Neuronal stem cell (in vitro differentiated cells): ENCODE results near the gene ARMCX1.
A peak's percentile ranks its signal among the peaks of the same experiment; 100 is the strongest.

ENCODE experiments used
- DNase-seq: peaks from one replicate; pipeline ENCODE4 v3.0.0-alpha.2; 2013; ENCODE audit warnings: low spot score
- H2AFZ ChIP-seq: one replicate; pipeline ENCODE4 v1.6.1; 2013; ENCODE audit warnings: mild to moderate bottlenecking, low read length, inconsistent platforms
- H2AK5ac ChIP-seq: 2 replicates; pipeline ENCODE4 v1.6.1; 2013; ENCODE audit warnings: low read depth, mild to moderate bottlenecking, inconsistent platforms, low read length, moderate library complexity, mixed read lengths
- H2BK120ac ChIP-seq: 2 replicates; pipeline ENCODE4 v1.6.1; 2013; ENCODE audit warnings: low read depth, mild to moderate bottlenecking, inconsistent platforms, low read length, moderate library complexity, mixed read lengths
- H2BK12ac ChIP-seq: one replicate; pipeline ENCODE4 v1.6.1; 2013; ENCODE audit warnings: low read length, inconsistent platforms
- H2BK15ac ChIP-seq: 2 replicates; pipeline ENCODE4 v1.6.1; 2013; ENCODE audit warnings: mild to moderate bottlenecking, low read length, inconsistent platforms, mixed read lengths
- H2BK5ac ChIP-seq: one replicate; pipeline ENCODE4 v1.6.1; 2013; ENCODE audit warnings: inconsistent platforms, mild to moderate bottlenecking, low read length, moderate library complexity
- H3K14ac ChIP-seq: one replicate; pipeline ENCODE4 v1.6.1; 2013; ENCODE audit warnings: low read length, inconsistent platforms
- H3K18ac ChIP-seq: 2 replicates; pipeline ENCODE4 v1.6.1; 2013; ENCODE audit warnings: low read length, inconsistent platforms
- H3K23ac ChIP-seq: 2 replicates; pipeline ENCODE4 v1.6.1; 2013; ENCODE audit warnings: low read depth, mild to moderate bottlenecking, mixed read lengths, low read length, inconsistent platforms; ENCODE audit not compliant: poor library complexity
- H3K27ac ChIP-seq: replicated peaks from 3 replicates; pipeline ENCODE4 v1.5.1; 2013; ENCODE audit warnings: low read length, inconsistent platforms
- H3K27me3 ChIP-seq, 3 experiments: 2 replicates each; pipeline ENCODE4 v1.6.1; 2013; ENCODE audit warnings: low read length in 3 of 3, mild to moderate bottlenecking in 2 of 3, inconsistent platforms in 1 of 3, low read depth in 1 of 3, mixed read lengths in 1 of 3, moderate library complexity in 1 of 3; ENCODE audit not compliant: control insufficient read depth in 3 of 3, insufficient read depth in 3 of 3
- H3K36me3 ChIP-seq, 2 donors: replicated peaks in 1 of 2; 2 replicates each; pipeline ENCODE4 v1.6.1; 2013; ENCODE audit warnings: low read length in 2 of 2; ENCODE audit not compliant: control insufficient read depth in 2 of 2, insufficient read depth in 2 of 2
- H3K4ac ChIP-seq: 2 replicates; pipeline ENCODE4 v1.6.1; 2013; ENCODE audit warnings: inconsistent platforms, mild to moderate bottlenecking, low read length, moderate library complexity
- H3K4me1 ChIP-seq, 2 donors: 1 replicate in 1 of 2; 2 replicates in 1 of 2; pipeline ENCODE4 v1.6.1; 2013; ENCODE audit warnings: low read length in 2 of 2, low read depth in 1 of 2; ENCODE audit not compliant: control insufficient read depth in 2 of 2, insufficient read depth in 1 of 2
- H3K4me2 ChIP-seq: one replicate; pipeline ENCODE4 v1.6.1; 2013; ENCODE audit warnings: mild to moderate bottlenecking, low read length, inconsistent platforms; ENCODE audit not compliant: insufficient read depth, poor library complexity, severe bottlenecking
- H3K4me3 ChIP-seq, 2 donors: 2 replicates each; pipeline ENCODE4 v1.5.1; 2013; ENCODE audit warnings: low read length in 2 of 2, mild to moderate bottlenecking in 2 of 2, inconsistent platforms in 1 of 2, moderate library complexity in 1 of 2
- H3K79me1 ChIP-seq: one replicate; pipeline ENCODE4 v1.6.1; 2013; ENCODE audit warnings: low read depth, mild to moderate bottlenecking, inconsistent platforms, low read length, moderate library complexity
- H3K9ac ChIP-seq: one replicate; pipeline ENCODE4 v1.6.1; 2013; ENCODE audit warnings: mild to moderate bottlenecking, low read depth, low read length, inconsistent platforms; ENCODE audit not compliant: poor library complexity
- H3K9me3 ChIP-seq, 2 donors: replicated peaks in 1 of 2; 2 replicates each; pipeline versions ENCODE3 to v1.6.1; 2013; ENCODE audit warnings: low read length in 2 of 2, mild to moderate bottlenecking in 2 of 2, inconsistent platforms in 1 of 2, low read depth in 1 of 2, mixed read lengths in 1 of 2, moderate library complexity in 1 of 2; ENCODE audit not compliant: control insufficient read depth in 2 of 2, insufficient read depth in 1 of 2
- H4K8ac ChIP-seq: one replicate; pipeline ENCODE4 v1.6.1; 2013; ENCODE audit warnings: low read depth, mild to moderate bottlenecking, inconsistent platforms, low read length, moderate library complexity
- H4K91ac ChIP-seq: one replicate; pipeline ENCODE4 v1.6.1; 2013; ENCODE audit warnings: low read length, low read depth, mild to moderate bottlenecking, inconsistent platforms; ENCODE audit not compliant: poor library complexity
- WGBS, 2 donors: extraction: QIAGEN DNeasy Blood & Tissue Kit; methylation state at CpG; one replicate each; pipeline ENCODE4 v1.1.7; 2013; ENCODE audit warnings: missing lambda C conversion rate in 2 of 2, mixed read lengths in 1 of 2; ENCODE audit not compliant: insufficient read length in 2 of 2, insufficient replicate concordance in 1 of 2; ENCODE audit errors: extremely low coverage in 2 of 2; 5-methylcytosine and 5-hydroxymethylcytosine counted together

Gene ARMCX1

DNA sequence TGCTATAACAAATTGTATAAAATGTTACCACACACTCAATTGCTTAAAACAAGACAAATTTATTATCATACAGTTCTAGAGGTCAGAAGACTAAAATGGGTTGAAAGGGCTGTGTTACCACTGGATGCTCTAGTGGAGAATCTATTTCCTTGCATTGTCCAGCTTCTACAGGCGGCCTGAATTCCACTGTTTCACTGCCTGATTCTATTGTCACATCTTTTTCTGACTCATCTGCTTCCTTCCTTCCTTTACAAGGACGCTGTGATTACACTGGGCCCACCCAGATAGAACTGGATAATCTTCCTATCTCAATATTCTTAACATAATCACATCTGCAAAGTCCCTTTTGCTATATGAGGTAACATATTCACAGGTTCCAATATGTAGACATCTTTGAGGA lies 19.4 kb upstream of the ARMCX1 start:
- no peak overlapping the region for H3K18ac ChIP-seq
- H2BK15ac ChIP-seq: no peak overlapping the region
- no peak overlapping the region for H3K4me3 ChIP-seq
- no peak overlapping the region for H2BK120ac ChIP-seq
- H3K79me1 ChIP-seq: no peaks in the 10 kb centered on the region
- no peak overlapping the region for H3K4ac ChIP-seq
- DNase-seq: no peak
- no peaks in the 10 kb centered on the region for H3K27me3 ChIP-seq
- no peaks in the 10 kb centered on the region for H3K4me1 ChIP-seq
- no peak overlapping the region for H3K27ac ChIP-seq
- no peaks in the 10 kb centered on the region for H3K36me3 ChIP-seq
- no peak overlapping the region for H4K8ac ChIP-seq
- H4K91ac ChIP-seq: no peak overlapping the region
- H3K4me2 ChIP-seq: no peak overlapping the region
- H2BK12ac ChIP-seq: no peak overlapping the region
- H3K14ac ChIP-seq: no peak overlapping the region
- no peak overlapping the region for H3K23ac ChIP-seq
- H2AK5ac ChIP-seq: no peak overlapping the region
- H2AFZ ChIP-seq: no peak overlapping the region
- H2BK5ac ChIP-seq: no peak overlapping the region
- H3K9ac ChIP-seq: no peak overlapping the region
- no peaks in the 10 kb centered on the region for H3K9me3 ChIP-seq
- no CpG with 5 or more reads among the region's 2 CpGs for WGBS, 2 donors

DNA sequence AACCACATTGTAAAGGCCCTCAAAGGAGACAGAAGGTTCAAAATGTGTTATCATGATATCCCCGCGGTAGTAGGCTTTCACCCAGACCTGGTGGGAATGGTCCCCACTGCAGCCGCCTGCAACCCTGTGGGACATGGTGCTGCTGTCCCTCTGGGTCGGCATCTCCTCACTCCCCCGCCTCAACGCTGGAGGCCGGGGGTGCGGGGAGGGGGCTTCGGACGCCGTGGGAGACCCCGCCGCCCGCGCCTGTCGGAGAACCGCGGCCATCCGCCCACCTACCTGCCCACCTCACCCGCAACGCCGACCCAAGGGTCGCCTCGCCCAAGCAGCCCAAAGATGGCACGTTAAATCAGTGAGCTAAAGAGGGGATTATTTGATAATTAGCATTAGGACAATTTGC lies 11.2 kb upstream of the ARMCX1 start:
- no peak overlapping the region for H3K4me2 ChIP-seq
- H3K4me1 ChIP-seq: no peaks in the 10 kb centered on the region
- H4K8ac ChIP-seq: no peak overlapping the region
- no peaks in the 10 kb centered on the region for H3K79me1 ChIP-seq
- H3K27ac ChIP-seq: no peak overlapping the region
- H3K9ac ChIP-seq: no peak overlapping the region
- no peak overlapping the region for H2AFZ ChIP-seq
- H3K9me3 ChIP-seq: peaks cover 2% of the 10 kb centered on the region in 2 donors
- WGBS, 2 donors: no CpG with 5 or more reads among the region's 25 CpGs
- no peak overlapping the region for H2BK15ac ChIP-seq
- no peak overlapping the region for H3K18ac ChIP-seq
- H2BK120ac ChIP-seq: no peak overlapping the region
- H2BK5ac ChIP-seq: no peak overlapping the region
- DNase-seq: no peak
- H2BK12ac ChIP-seq: no peak overlapping the region
- no peaks in the 10 kb centered on the region for H3K27me3 ChIP-seq
- H3K23ac ChIP-seq: no peak overlapping the region
- H4K91ac ChIP-seq: no peak overlapping the region
- no peak overlapping the region for H3K14ac ChIP-seq
- no peak overlapping the region for H2AK5ac ChIP-seq
- no peak overlapping the region for H3K4me3 ChIP-seq
- no peak overlapping the region for H3K4ac ChIP-seq
- no peaks in the 10 kb centered on the region for H3K36me3 ChIP-seq

DNA sequence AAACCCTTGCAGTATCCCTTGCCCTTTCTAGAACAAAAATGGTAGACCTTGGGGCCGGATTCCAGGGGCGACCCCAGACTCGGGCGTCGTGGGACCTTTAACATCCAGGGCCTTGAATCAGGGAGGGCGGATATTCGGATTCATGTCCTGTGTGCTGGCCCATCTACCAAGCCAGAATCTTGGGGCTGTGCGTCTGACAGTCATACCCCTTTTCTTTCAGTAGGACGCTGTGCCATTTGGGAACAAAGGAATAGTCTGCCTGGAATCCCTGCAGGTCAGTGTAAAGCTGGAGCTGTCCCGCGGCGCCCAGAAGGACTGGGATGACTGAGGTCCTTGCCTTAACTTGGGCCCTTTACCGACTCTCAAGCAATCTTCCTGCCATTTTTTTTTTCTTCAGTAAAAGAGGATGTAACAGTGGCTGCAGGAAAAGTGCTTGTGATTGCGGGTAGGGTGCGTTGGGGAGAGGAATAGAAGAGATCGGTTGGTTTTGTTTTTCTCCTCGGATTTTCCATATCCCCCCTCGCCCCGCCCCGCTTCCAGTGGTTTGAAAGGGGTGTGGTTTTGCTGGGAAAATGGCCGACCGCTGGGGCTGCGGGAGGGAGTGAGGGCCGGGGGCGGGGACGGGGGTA lies 518 bp downstream of the ARMCX1 start:
- no peak overlapping the region for H2BK5ac ChIP-seq
- WGBS, 2 donors: no CpG with 5 or more reads among the region's 26 CpGs
- H3K18ac ChIP-seq: peak overlapping the region; percentile 90
- peak overlapping the region; percentile 83 for H3K9ac ChIP-seq
- peak overlapping the region; percentile 86 for H3K27ac ChIP-seq
- peak overlapping the region; percentile 47 to 88 for H3K4me3 ChIP-seq
- H4K91ac ChIP-seq: no peak overlapping the region
- no peaks in the 10 kb centered on the region for H3K27me3 ChIP-seq
- no peak overlapping the region for H3K23ac ChIP-seq
- no peak overlapping the region for H4K8ac ChIP-seq
- no peak overlapping the region for H2BK15ac ChIP-seq
- no peak overlapping the region for H2AK5ac ChIP-seq
- H3K79me1 ChIP-seq: no peaks in the 10 kb centered on the region
- peak overlapping the region; percentile 56 for H3K14ac ChIP-seq
- H3K4me1 ChIP-seq: peaks cover 0 to 2% of the 10 kb centered on the region in 2 donors
- peak overlapping the region; percentile 60 for H3K4me2 ChIP-seq
- H3K9me3 ChIP-seq: no peaks in the 10 kb centered on the region
- H3K4ac ChIP-seq: no peak overlapping the region
- H3K36me3 ChIP-seq: peaks cover 2 to 6% of the 10 kb centered on the region in 2 donors
- DNase-seq: peak; percentile 32
- no peak overlapping the region for H2BK12ac ChIP-seq
- peak overlapping the region; percentile 60 for H2AFZ ChIP-seq
- H2BK120ac ChIP-seq: no peak overlapping the region

GRCh38 chrX:101551380-101551767 lies 1.0 kb downstream of the ARMCX1 start:
- Histone ChIP-seq H3K79me1 (no peaks in the 10 kb centered on the region), H3K23ac (no peak overlapping the region), H3K27me3 (no peaks in the 10 kb centered on the region), H3K4me3 (peak overlapping the region; percentile 47 to 68), H4K8ac (no peak overlapping the region), H3K9me3 (no peaks in the 10 kb centered on the region), H3K36me3 (peaks cover 2 to 6% of the 10 kb centered on the region in 2 donors), H3K14ac (no peak overlapping the region), H3K4me2 (peak overlapping the region; percentile 56), H3K9ac (peak overlapping the region; percentile 9), H2BK5ac (no peak overlapping the region), H2BK120ac (no peak overlapping the region), H3K27ac (no peak overlapping the region), H4K91ac (no peak overlapping the region), H2BK15ac (no peak overlapping the region), H2AK5ac (no peak overlapping the region), H2BK12ac (no peak overlapping the region), H3K4me1 (peaks cover 0 to 2% of the 10 kb centered on the region in 2 donors), H2AFZ (peak overlapping the region; percentile 60), H3K18ac (no peak overlapping the region), H3K4ac (no peak overlapping the region)
- WGBS, 2 donors: no CpG with 5 or more reads among the region's 10 CpGs
- DNase-seq: no peak
